ENCODE measurements around the gene KHDC4.

Gene KHDC4

GRCh38 chr1:155950829-155951228 is 16.6 kb upstream of the KHDC4 start:
- Histone ChIP-seq H3K36me3 (ENCODE audit: control insufficient read depth, insufficient read depth, low read length, severe bottlenecking) (peaks cover 98% of the 10 kb centered on the region), H3K4me1 (ENCODE audit: control insufficient read depth, insufficient read depth, low read length) (peaks cover 6% of the 10 kb centered on the region)

GRCh38 chr1:155947741-155948140 is 13.5 kb upstream of the KHDC4 start:
- Histone ChIP-seq H3K27me3 (replicated peaks; ENCODE audit: control insufficient read depth, insufficient read depth, low read length) (no peaks in the 10 kb centered on the region), H3K9ac (ENCODE audit: low read length) (no peak overlapping the region), H3K4me1 (ENCODE audit: control insufficient read depth, insufficient read depth, low read length) (peaks cover 20% of the 10 kb centered on the region), H3K9me3 (ENCODE audit: control insufficient read depth, low read length) (no peaks in the 10 kb centered on the region), H3K36me3 (ENCODE audit: control insufficient read depth, insufficient read depth, low read length, severe bottlenecking) (peaks cover 69% of the 10 kb centered on the region), H3K4me3 (ENCODE audit: low read length) (no peak overlapping the region)
- DNase-seq (ENCODE audit: low read depth), result no peak

More at GRCh38 chr1:155950829-155951228, 16.6 kb upstream of the KHDC4 start:
- no peak overlapping the region for H3K9ac ChIP-seq (ENCODE audit: low read length)
- DNase-seq (ENCODE audit: low read depth), result no peak
- H3K27me3 ChIP-seq (replicated peaks; ENCODE audit: control insufficient read depth, insufficient read depth, low read length), result no peaks in the 10 kb centered on the region
- H3K4me3 ChIP-seq (ENCODE audit: low read length), result no peak overlapping the region
- no peaks in the 10 kb centered on the region for H3K9me3 ChIP-seq (ENCODE audit: control insufficient read depth, low read length)

DNA sequence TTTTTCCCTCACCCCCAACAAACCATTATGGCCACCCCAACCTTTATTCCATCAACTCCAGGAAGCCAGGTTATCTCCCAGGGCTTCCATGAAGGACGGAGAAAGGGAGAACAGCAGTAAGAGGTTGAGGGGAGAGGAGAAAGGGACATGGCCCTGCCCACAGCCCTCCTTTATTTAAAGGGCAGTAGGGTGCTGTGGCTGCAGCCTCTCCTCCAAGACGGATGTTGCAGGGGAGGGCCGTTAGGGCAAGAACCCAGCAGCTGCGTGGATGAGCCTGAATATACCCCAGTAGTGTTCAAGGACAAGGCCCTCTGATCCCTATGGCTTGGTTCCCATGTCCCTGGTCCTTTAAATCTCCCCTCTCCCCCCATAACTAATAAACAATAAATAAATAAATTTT is 13.1 kb upstream of the KHDC4 start:
- Histone ChIP-seq H3K36me3 (ENCODE audit: control insufficient read depth, insufficient read depth, low read length, severe bottlenecking) (peaks cover 64% of the 10 kb centered on the region), H3K27me3 (replicated peaks; ENCODE audit: control insufficient read depth, insufficient read depth, low read length) (no peaks in the 10 kb centered on the region), H3K4me1 (ENCODE audit: control insufficient read depth, insufficient read depth, low read length) (peaks cover 20% of the 10 kb centered on the region), H3K4me3 (ENCODE audit: low read length) (no peak overlapping the region), H3K9ac (ENCODE audit: low read length) (no peak overlapping the region), H3K9me3 (ENCODE audit: control insufficient read depth, low read length) (no peaks in the 10 kb centered on the region)
- no peak for DNase-seq (ENCODE audit: low read depth)

DNA sequence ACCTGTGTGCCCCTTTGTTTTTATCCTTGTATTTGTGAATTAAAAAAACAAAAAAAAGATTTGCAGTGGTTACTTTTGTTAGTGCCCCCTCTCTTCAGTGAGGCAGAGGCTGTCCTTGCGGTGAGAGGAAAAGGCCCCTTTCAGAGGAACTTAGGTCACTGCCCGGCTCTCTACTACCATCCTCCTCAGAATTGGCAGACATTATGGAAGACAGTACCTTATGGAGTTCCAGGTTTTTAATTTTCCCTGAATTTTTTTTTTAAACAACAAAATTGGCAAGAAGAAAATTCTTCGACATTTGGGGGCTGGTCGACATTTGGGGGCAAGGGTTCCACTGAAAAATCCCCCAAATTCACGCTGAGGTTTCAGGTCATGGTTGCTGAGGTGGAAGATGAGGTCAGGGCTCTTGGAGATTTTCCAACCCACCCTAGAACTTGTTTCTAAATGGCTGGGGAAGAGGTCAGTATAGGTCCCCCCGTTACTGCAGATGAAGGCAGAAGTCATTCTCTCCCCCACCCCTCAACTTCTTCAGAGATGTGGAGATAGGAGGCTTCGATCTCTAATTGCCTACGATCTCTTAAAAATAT is 12.5 kb upstream of the KHDC4 start:
- Histone ChIP-seq H3K9ac (ENCODE audit: low read length) (no peak overlapping the region), H3K9me3 (ENCODE audit: control insufficient read depth, low read length) (no peaks in the 10 kb centered on the region), H3K4me3 (ENCODE audit: low read length) (no peak overlapping the region), H3K36me3 (ENCODE audit: control insufficient read depth, insufficient read depth, low read length, severe bottlenecking) (peaks cover 59% of the 10 kb centered on the region), H3K4me1 (ENCODE audit: control insufficient read depth, insufficient read depth, low read length) (peaks cover 20% of the 10 kb centered on the region), H3K27me3 (replicated peaks; ENCODE audit: control insufficient read depth, insufficient read depth, low read length) (no peaks in the 10 kb centered on the region)
- DNase-seq (ENCODE audit: low read depth), result no peak

DNA sequence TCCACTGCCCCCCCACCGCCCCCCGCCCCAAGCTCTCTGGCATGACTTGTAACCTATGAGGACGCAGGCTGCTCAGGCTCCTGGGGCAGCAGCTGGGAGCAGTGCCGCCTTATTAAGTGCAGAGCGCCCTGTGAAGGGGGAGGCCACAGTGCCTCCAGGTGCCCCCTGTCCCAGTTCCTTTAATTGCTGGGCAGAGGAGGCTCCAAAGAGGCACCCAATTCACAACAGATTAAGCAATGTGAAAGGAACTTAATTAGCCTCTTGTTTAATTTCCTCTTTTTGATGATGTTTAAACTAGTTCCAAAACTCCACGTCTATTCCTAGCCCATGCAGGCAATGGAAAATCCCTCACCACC is 10.2 kb upstream of the KHDC4 start:
- peak overlapping the region; percentile 46 for H3K9ac ChIP-seq (ENCODE audit: low read length)
- no peak for DNase-seq (ENCODE audit: low read depth)
- H3K36me3 ChIP-seq (ENCODE audit: control insufficient read depth, insufficient read depth, low read length, severe bottlenecking), result peaks cover 37% of the 10 kb centered on the region
- H3K4me1 ChIP-seq (ENCODE audit: control insufficient read depth, insufficient read depth, low read length), result peaks cover 20% of the 10 kb centered on the region
- no peaks in the 10 kb centered on the region for H3K27me3 ChIP-seq (replicated peaks; ENCODE audit: control insufficient read depth, insufficient read depth, low read length)
- H3K4me3 ChIP-seq (ENCODE audit: low read length), result no peak overlapping the region
- H3K9me3 ChIP-seq (ENCODE audit: control insufficient read depth, low read length), result no peaks in the 10 kb centered on the region

DNA sequence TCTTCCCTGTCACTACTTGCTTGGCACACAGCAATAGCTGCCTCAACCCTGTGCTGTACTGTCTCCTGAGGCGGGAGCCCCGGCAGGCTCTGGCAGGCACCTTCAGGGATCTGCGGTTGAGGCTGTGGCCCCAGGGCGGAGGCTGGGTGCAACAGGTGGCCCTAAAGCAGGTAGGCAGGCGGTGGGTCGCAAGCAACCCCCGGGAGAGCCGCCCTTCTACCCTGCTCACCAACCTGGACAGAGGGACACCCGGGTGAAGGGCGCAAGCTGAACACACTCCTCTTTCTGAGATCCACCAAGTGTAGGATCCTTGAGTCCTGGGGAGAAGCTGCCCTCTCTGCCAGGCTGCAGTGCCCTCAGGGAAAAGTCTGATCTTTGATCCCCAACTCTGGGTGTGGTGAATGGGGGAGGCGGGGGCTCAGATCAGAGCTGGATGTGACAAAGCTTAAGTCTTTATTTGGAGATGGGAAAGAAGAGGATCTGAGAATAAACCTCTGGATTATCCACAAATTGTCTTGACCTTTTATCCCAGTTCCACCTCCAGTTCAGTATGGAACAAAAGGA is 8.4 kb upstream of the KHDC4 start:
- DNase-seq (ENCODE audit: low read depth), result no peak
- no peak overlapping the region for H3K4me3 ChIP-seq (ENCODE audit: low read length)
- H3K4me1 ChIP-seq (ENCODE audit: control insufficient read depth, insufficient read depth, low read length), result peaks cover 20% of the 10 kb centered on the region
- H3K36me3 ChIP-seq (ENCODE audit: control insufficient read depth, insufficient read depth, low read length, severe bottlenecking), result peaks cover 20% of the 10 kb centered on the region
- H3K27me3 ChIP-seq (replicated peaks; ENCODE audit: control insufficient read depth, insufficient read depth, low read length), result no peaks in the 10 kb centered on the region
- H3K9ac ChIP-seq (ENCODE audit: low read length), result no peak overlapping the region
- H3K9me3 ChIP-seq (ENCODE audit: control insufficient read depth, low read length), result no peaks in the 10 kb centered on the region

DNA sequence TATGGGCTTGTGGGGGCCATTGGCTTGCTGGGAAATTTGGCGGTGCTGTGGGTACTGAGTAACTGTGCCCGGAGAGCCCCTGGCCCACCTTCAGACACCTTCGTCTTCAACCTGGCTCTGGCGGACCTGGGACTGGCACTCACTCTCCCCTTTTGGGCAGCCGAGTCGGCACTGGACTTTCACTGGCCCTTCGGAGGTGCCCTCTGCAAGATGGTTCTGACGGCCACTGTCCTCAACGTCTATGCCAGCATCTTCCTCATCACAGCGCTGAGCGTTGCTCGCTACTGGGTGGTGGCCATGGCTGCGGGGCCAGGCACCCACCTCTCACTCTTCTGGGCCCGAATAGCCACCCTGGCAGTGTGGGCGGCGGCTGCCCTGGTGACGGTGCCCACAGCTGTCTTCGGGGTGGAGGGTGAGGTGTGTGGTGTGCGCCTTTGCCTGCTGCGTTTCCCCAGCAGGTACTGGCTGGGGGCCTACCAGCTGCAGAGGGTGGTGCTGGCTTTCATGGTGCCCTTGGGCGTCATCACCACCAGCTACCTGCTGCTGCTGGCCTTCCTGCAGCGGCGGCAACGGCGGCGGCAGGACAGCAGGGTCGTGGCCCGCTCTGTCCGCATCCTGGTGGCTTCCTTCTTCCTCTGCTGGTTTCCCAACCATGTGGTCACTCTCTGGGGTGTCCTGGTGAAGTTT is 7.8 kb upstream of the KHDC4 start:
- Histone ChIP-seq H3K9me3 (ENCODE audit: control insufficient read depth, low read length) (no peaks in the 10 kb centered on the region), H3K27me3 (replicated peaks; ENCODE audit: control insufficient read depth, insufficient read depth, low read length) (no peaks in the 10 kb centered on the region), H3K36me3 (ENCODE audit: control insufficient read depth, insufficient read depth, low read length, severe bottlenecking) (peaks cover 13% of the 10 kb centered on the region), H3K9ac (ENCODE audit: low read length) (no peak overlapping the region), H3K4me1 (ENCODE audit: control insufficient read depth, insufficient read depth, low read length) (peaks cover 20% of the 10 kb centered on the region), H3K4me3 (ENCODE audit: low read length) (no peak overlapping the region)
- DNase-seq (ENCODE audit: low read depth), result no peak

DNA sequence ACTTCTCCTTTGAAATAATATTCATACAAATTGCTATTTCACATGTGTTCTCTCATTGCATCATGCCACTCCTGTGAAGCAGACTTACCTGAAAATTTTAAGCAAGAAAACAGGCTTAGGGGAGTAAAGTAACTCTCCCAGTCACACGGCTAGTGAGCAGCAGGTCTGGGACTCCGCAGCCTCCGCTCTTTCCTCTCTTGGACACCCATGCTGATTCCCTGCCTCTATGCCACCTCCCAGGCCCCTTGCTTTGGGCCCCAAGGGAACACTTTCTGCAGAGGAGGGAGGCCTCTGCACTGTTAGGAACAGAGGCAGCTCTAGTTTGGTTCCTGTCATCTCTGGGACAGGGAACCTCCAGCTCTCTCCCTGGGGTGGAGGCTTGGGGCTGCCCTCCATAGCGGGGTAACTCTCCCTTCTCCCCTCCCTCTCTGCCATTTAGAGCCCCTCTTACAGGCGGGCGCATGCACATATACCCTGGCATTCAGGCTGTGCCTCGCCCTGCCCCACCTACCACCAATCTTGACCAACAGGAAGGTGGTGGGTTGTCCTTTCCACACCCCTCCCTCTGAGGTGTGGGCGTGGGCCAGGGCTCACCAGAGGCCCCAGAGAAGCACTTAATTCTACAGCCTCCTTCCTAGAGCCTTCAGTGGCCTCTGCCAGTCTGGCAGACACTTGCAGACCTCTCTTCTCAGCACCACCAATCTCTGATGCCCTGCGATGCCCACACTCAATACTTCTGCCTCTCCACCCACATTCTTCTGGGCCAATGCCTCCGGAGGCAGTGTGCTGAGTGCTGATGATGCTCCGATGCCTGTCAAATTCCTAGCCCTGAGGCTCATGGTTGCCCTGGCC is 7.0 kb upstream of the KHDC4 start, which contains the start of gene RXFP4:
Gene RXFP4, plus strand, starts transcription at position 646 of the 852 bp plus-strand sequence. Its CDS starts 72 bp downstream, at position 718.
- H3K4me1 ChIP-seq (ENCODE audit: control insufficient read depth, insufficient read depth, low read length), result peaks cover 18% of the 10 kb centered on the region
- no peaks in the 10 kb centered on the region for H3K27me3 ChIP-seq (replicated peaks; ENCODE audit: control insufficient read depth, insufficient read depth, low read length)
- no peak within 1 kb of the TSS for H3K9ac ChIP-seq (ENCODE audit: low read length)
- no peaks in the 10 kb centered on the region for H3K9me3 ChIP-seq (ENCODE audit: control insufficient read depth, low read length)
- no peak within 1 kb of the TSS for H3K4me3 ChIP-seq (ENCODE audit: low read length)
- H3K36me3 ChIP-seq (ENCODE audit: control insufficient read depth, insufficient read depth, low read length, severe bottlenecking), result peaks cover 5% of the 10 kb centered on the region
- no peak for DNase-seq (ENCODE audit: low read depth)

DNA sequence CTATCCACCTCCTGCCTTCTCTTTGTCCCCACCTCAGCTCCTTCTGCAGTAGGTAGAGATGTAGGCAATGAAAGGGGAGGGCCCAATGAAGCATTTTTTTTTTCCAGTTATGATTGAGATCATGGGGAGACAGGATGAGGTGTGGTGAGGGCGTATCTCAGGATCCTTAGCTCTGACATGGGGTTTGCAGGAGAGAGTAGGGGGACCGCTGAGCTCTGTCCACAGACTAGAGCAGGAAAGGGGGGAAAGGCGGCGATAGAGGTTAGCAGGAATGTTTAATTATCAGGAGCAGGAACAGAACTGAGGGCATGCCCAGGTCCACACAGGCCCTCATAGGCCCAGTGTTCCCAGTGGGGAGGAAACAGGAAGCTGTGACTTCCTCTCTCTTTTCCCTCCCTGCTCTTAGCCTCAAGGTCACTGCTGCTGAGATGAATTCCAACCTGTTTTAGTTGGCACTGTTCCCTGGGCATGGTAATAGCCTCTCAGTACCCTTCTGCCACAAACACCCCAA is 6.3 kb upstream of the KHDC4 start:
- Histone ChIP-seq H3K4me3 (ENCODE audit: low read length) (no peak overlapping the region), H3K4me1 (ENCODE audit: control insufficient read depth, insufficient read depth, low read length) (peaks cover 14% of the 10 kb centered on the region), H3K9ac (ENCODE audit: low read length) (no peak overlapping the region), H3K27me3 (replicated peaks; ENCODE audit: control insufficient read depth, insufficient read depth, low read length) (no peaks in the 10 kb centered on the region), H3K9me3 (ENCODE audit: control insufficient read depth, low read length) (no peaks in the 10 kb centered on the region), H3K36me3 (ENCODE audit: control insufficient read depth, insufficient read depth, low read length, severe bottlenecking) (no peaks in the 10 kb centered on the region)
- peak; percentile 65 for DNase-seq (ENCODE audit: low read depth)

DNA sequence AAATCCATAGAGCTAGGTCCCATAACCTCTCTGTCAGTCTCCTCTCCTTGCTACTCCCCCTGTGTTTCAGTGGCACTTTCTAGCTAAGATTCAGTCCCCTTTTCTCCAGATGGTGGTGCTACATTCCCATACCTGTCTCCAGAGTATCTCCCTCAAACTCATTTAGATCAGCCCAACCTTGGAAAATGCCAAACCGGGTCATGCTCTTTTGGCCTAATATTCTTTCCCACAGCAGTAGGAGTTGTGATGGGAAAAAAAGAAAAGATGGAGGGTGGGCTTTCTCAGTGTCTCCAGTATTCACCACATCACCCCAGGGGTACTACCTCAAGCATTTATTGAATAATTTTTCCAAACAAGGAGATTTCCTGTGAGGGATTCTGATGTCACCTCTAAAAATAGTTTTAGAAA is 4.0 kb upstream of the KHDC4 start:
- no peaks in the 10 kb centered on the region for H3K36me3 ChIP-seq (ENCODE audit: control insufficient read depth, insufficient read depth, low read length, severe bottlenecking)
- H3K9ac ChIP-seq (ENCODE audit: low read length), result no peak overlapping the region
- DNase-seq (ENCODE audit: low read depth), result peak; percentile 63
- H3K27me3 ChIP-seq (replicated peaks; ENCODE audit: control insufficient read depth, insufficient read depth, low read length), result no peaks in the 10 kb centered on the region
- no peak overlapping the region for H3K4me3 ChIP-seq (ENCODE audit: low read length)
- H3K4me1 ChIP-seq (ENCODE audit: control insufficient read depth, insufficient read depth, low read length), result peaks cover 3% of the 10 kb centered on the region
- H3K9me3 ChIP-seq (ENCODE audit: control insufficient read depth, low read length), result no peaks in the 10 kb centered on the region

Data from adipocyte (in vitro differentiated cells).